K562 (cell line): Measurements from ENCODE around the gene QSOX2. TPM values are rescaled to one million over a fixed set of nuclear protein-coding genes. Genes with fewer than 3 reads are reported as not detected.

Experiments
- ATAC-seq: fragments of 200-7000 bp; cut with Tn5 transposase; 3 replicates; pipeline ENCODE4 v1.9.1; 2020; ENCODE audit warnings: moderate library complexity
- BruUV-seq: library from RNA; stranded (reverse); fragments of 400-500 nt; replicated peaks from 2 replicates; lab custom pipeline; 2021; lab: Mats Ljungman, UMichigan
- CTCF ChIA-PET: fragments of 300-600 bp; formaldehyde crosslinking; extraction: SDS; loops from one replicate; lab custom pipeline; 2021; ENCODE audit warnings: low intra/inter-chr PET ratio; lab: Yijun Ruan, JAX
- POLR2A ChIA-PET: fragments of 300-600, 350-650 bp; sonication (Branson Sonifier 250); formaldehyde crosslinking; extraction: SDS; loops from one replicate; lab custom pipeline; 2021; ENCODE audit warnings: antibody characterized with exemption, inconsistent platforms; lab: Yijun Ruan, JAX
- DNase-seq, 4 experiments: peaks; one replicate each; pipeline versions ENCODE4 v3.0.0 to v3.0.0-alpha.2; 2011 to 2018; ENCODE audit warnings: low spot score in 3 of 4, mixed read lengths in 3 of 4; ENCODE audit errors: extremely low read depth in 1 of 4
- FAIRE-seq: peaks from 2 replicates; lab custom pipeline; 2011; peaks lifted over from hg19 to GRCh38; lab: Jason Lieb, UNC
- H2AFZ ChIP-seq: 2 replicates; pipeline ENCODE4 v1.6.0; 2011; ENCODE audit warnings: low read depth, low read length, control low read depth, inconsistent platforms
- H3K27ac ChIP-seq: fragments of 200-600 bp; 3 replicates; pipeline ENCODE4 v1.8.0; 2011; ENCODE audit warnings: low read depth, mild to moderate bottlenecking, control low read depth, inconsistent platforms, low read length, moderate library complexity, mixed read lengths; ENCODE audit errors: extremely low read depth
- H3K27me3 ChIP-seq, 2 experiments: fragments of 300-600 bp in 1 of 2; 2 replicates in 1 of 2; 3 replicates in 1 of 2; pipeline versions ENCODE4 v1.6.0 to v1.8.0; 2011; ENCODE audit warnings: inconsistent platforms in 2 of 2, low read length in 2 of 2, mild to moderate bottlenecking in 1 of 2, mixed read lengths in 1 of 2, moderate library complexity in 1 of 2; ENCODE audit not compliant: control insufficient read depth in 2 of 2, insufficient read depth in 2 of 2
- H3K36me3 ChIP-seq: fragments of 300-600 bp; 3 replicates; pipeline ENCODE4 v1.8.0; 2011; ENCODE audit warnings: mild to moderate bottlenecking, low read length, inconsistent platforms; ENCODE audit not compliant: control insufficient read depth, insufficient read depth
- H3K4me1 ChIP-seq, 2 experiments: fragments of 200-600 bp in 1 of 2; replicated peaks in 1 of 2; 2 replicates in 1 of 2; 3 replicates in 1 of 2; pipeline versions ENCODE4 v1.5.1 to v1.8.0; 2011; ENCODE audit warnings: inconsistent platforms in 2 of 2, low read length in 2 of 2, mild to moderate bottlenecking in 1 of 2, mixed read lengths in 1 of 2, moderate library complexity in 1 of 2; ENCODE audit not compliant: control insufficient read depth in 2 of 2, insufficient read depth in 2 of 2
- H3K4me2 ChIP-seq: 2 replicates; pipeline ENCODE4 v1.6.1; 2011; ENCODE audit warnings: low read length, control low read depth, inconsistent platforms, mixed read lengths; ENCODE audit not compliant: insufficient read depth
- H3K4me3 ChIP-seq: fragments of 200-600 bp; sonication (generic), shearing (Covaris generic); 2 replicates; pipeline ENCODE4 v1.5.1; 2016; ENCODE audit warnings: control low read depth, inconsistent platforms
- H3K79me2 ChIP-seq: fragments of 200-600 bp; 3 replicates; pipeline ENCODE4 v1.8.0; 2011; ENCODE audit warnings: low read length, inconsistent platforms; ENCODE audit not compliant: control insufficient read depth, insufficient read depth
- H3K9ac ChIP-seq, 2 experiments: 2 replicates each; pipeline versions ENCODE4 v1.6.0 to v1.6.1; 2011; ENCODE audit warnings: low read depth in 2 of 2, low read length in 2 of 2, control low read depth in 1 of 2, inconsistent platforms in 1 of 2, mild to moderate bottlenecking in 1 of 2, mixed read lengths in 1 of 2; ENCODE audit not compliant: insufficient read depth in 1 of 2
- H3K9me1 ChIP-seq: one replicate; pipeline ENCODE4 v1.6.0; 2011; ENCODE audit warnings: inconsistent platforms, mild to moderate bottlenecking, low read length, moderate library complexity; ENCODE audit not compliant: control insufficient read depth, insufficient read depth
- H3K9me3 ChIP-seq: replicated peaks from 2 replicates; pipeline ENCODE4 v1.5.1; 2011; ENCODE audit warnings: low read depth, low read length, inconsistent platforms; ENCODE audit not compliant: control insufficient read depth, insufficient read depth
- H4K20me1 ChIP-seq: replicated peaks from 2 replicates; pipeline ENCODE4 v1.6.1; 2011; ENCODE audit warnings: low read length, inconsistent platforms, mixed read lengths; ENCODE audit not compliant: control insufficient read depth, insufficient read depth
- BMI1 ChIP-seq: fragments of 150-350 bp; IDR thresholded peaks from 2 replicates; pipeline ENCODE4 v1.6.1; 2014; ENCODE audit warnings: low read length
- BRCA1 ChIP-seq, 2 experiments: fragments of 450-650 bp in 1 of 2; sonication (generic) in 1 of 2; formaldehyde crosslinking in 1 of 2; IDR thresholded peaks; 2 replicates each; pipeline versions ENCODE4 v1.5.0 to v1.6.1; 2017 to 2020; ENCODE audit warnings: mild to moderate bottlenecking in 1 of 2, missing genetic modification reagents in 1 of 2
- DLX4 ChIP-seq: fragments of 250-450 bp; sonication (Bioruptor Pico); IDR thresholded peaks from 2 replicates; pipeline ENCODE4 v1.6.1; 2021; ENCODE audit warnings: mild to moderate bottlenecking
- EGR1 ChIP-seq: fragments of 450-650 bp; conservative IDR thresholded peaks from 2 replicates; pipeline ENCODE4 v1.6.1; 2017; ENCODE audit warnings: mild to moderate bottlenecking
- ELK1 ChIP-seq: sonication (generic); formaldehyde crosslinking; IDR thresholded peaks from 2 replicates; pipeline ENCODE4 v1.8.1; 2022; ENCODE audit warnings: missing genetic modification reagents
- HDAC2 ChIP-seq: fragments of 450-650 bp; IDR thresholded peaks from 2 replicates; pipeline ENCODE4 v1.6.1; 2016; ENCODE audit warnings: mild to moderate bottlenecking
- HDAC8 ChIP-seq: fragments of 450-650 bp; IDR thresholded peaks from 2 replicates; pipeline ENCODE4 v1.6.1; 2016; ENCODE audit warnings: mild to moderate bottlenecking, missing genetic modification characterization, moderate library complexity, missing compliant biosample characterization
- PTTG1 ChIP-seq: fragments of 450-650 bp; IDR thresholded peaks from 2 replicates; pipeline ENCODE4 v1.6.1; 2016; ENCODE audit warnings: low read depth, mild to moderate bottlenecking, missing genetic modification characterization, missing compliant biosample characterization
- U2AF2 ChIP-seq: fragments of 200-400 bp; formaldehyde crosslinking; optimal IDR thresholded peaks from 2 replicates; pipeline ENCODE3; 2017; ENCODE audit warnings: low read depth, mild to moderate bottlenecking, low read length
- ZNF232 ChIP-seq: sonication (generic); formaldehyde crosslinking; IDR thresholded peaks from 2 replicates; pipeline ENCODE4 v1.8.0; 2022; ENCODE audit warnings: mild to moderate bottlenecking, missing genetic modification reagents
- WGBS: fragments of 100-300 bp; shearing (Covaris generic); methylation state at CpG from one replicate; pipeline ENCODE4 v1.1.6; 2016; ENCODE audit warnings: low coverage, mixed read lengths; ENCODE audit not compliant: insufficient coverage; ENCODE audit errors: missing lambda C conversion rate; 5-methylcytosine and 5-hydroxymethylcytosine counted together
- in situ Hi-C: fragments of 300-500 bp; cut with MboI; formaldehyde crosslinking; loops from 4 replicates; pipeline ENCODE4 v1.15.0; 2018; ENCODE audit warnings: inconsistent platforms, mixed read lengths
- intact Hi-C: fragments of 100-400 bp; cut with micrococcal nuclease; formaldehyde crosslinking; loops from 2 replicates; pipeline ENCODE4 v1.14.2; 2022
- polyA plus RNA-seq, 8 experiments: library from polyadenylated mRNA; depleted of rRNA in 4 of 8; stranded (reverse) in 5 of 8; unstranded in 3 of 8; fragments of >200 nt; fragmentation: Nextera tagmentation in 2 of 8; fragmentation: Illumina TruSeq in 1 of 8; extraction: Ambion mirVana in 2 of 8; extraction: Trizol in 1 of 8; gene quantifications; 2 replicates each; pipeline versions ENCODE4 v1.2.1 to v1.2.3, GENCODE V29; 2011 to 2014; ENCODE audit warnings: inconsistent platforms in 1 of 8, missing spikeins in 1 of 8
- total RNA-seq, 7 experiments: library from RNA; depleted of rRNA in 6 of 7; stranded (reverse); fragments of >200 nt in 6 of 7; fragmentation: Illumina TruSeq in 2 of 7; extraction: Trizol in 2 of 7; gene quantifications; 2 replicates each; pipeline versions ENCODE4 v1.2.1 to v1.2.3, GENCODE V29; 2011 to 2021; ENCODE audit warnings: low replicate concordance in 1 of 7
- TF ChIP-seq, protein P1 (sequence below): fragments of 250-450 bp; sonication (Bioruptor Pico); IDR thresholded peaks from 2 replicates; pipeline ENCODE4 v1.5.0; 2020; ENCODE audit warnings: mild to moderate bottlenecking, borderline replicate concordance
- TF ChIP-seq, protein P2 (sequence below), 3 experiments: IDR thresholded peaks in 2 of 3; conservative IDR thresholded peaks in 1 of 3; 2 replicates each; pipeline ENCODE4 v1.5.1; 2011 to 2012; ENCODE audit warnings: low read length in 3 of 3, mild to moderate bottlenecking in 3 of 3, control low read depth in 2 of 3, improper control_type of control experiment in 1 of 3, inconsistent platforms in 1 of 3, low read depth in 1 of 3, mixed read lengths in 1 of 3, moderate library complexity in 1 of 3; ENCODE audit not compliant: insufficient read depth in 2 of 3
- TF ChIP-seq, protein P3 (sequence below): conservative IDR thresholded peaks from 2 replicates; pipeline ENCODE4 v1.6.1; 2011; ENCODE audit warnings: low read depth, mild to moderate bottlenecking, low read length; ENCODE audit not compliant: control insufficient read depth

The QSOX2 gene
- total and polyA plus RNA-seq, 9 of the 15 experiments (the other 6 are each of a cell fraction or from before 2014, with no cell fraction given) = 0.51 to 23.7 (median 12.7) TPM

GRCh38 chr9:136267261-136268111 lies 21.9 kb upstream of the QSOX2 start:
- POLR2A ChIA-PET = interaction anchor here (0.5 to 0.7 kb wide), 3 partner anchors 10 to 30 kb away, joined by 3 to 4 read pairs (median 3); no protein-coding TSS in a partner anchor
- Histone ChIP-seq H2AFZ (peak overlapping the region; percentile 92), H4K20me1 (no peaks in the 10 kb centered on the region), H3K4me3 (peak overlapping the region; percentile 37), H3K79me2 (no peaks in the 10 kb centered on the region), H3K9me1 (no peaks in the 10 kb centered on the region), H3K36me3 (no peaks in the 10 kb centered on the region), H3K9ac (peak overlapping the region; percentile 48 to 88; a peak in 3 of 4 replicates), H3K27ac (no peak overlapping the region), H3K27me3 (peaks cover 16 to 35% of the 10 kb centered on the region in 2 experiments), H3K4me1 (peaks cover 0 to 29% of the 10 kb centered on the region in 2 experiments; a peak in 3 of 5 replicates), H3K9me3 (no peaks in the 10 kb centered on the region), H3K4me2 (peak overlapping the region; percentile 71)
- in situ Hi-C loops = loop anchor here (5.0 kb wide), 1 partner anchor 95 kb away; no protein-coding TSS in a partner anchor
- DNase-seq (peak; percentile 88 to 100 (median 99)), FAIRE-seq (peak; percentile 88), ATAC-seq (peak; percentile 97)
- 18% methylated on average over 36 of the region's 60 CpGs for WGBS
- BruUV-seq = no TSS peak
- intact Hi-C loops = loop anchor here (1.0 to 5.0 kb wide), 2 partner anchors 97 to 125 kb away; no protein-coding TSS in a partner anchor
- CTCF ChIA-PET = interaction anchor here (0.6 to 1.1 kb wide), 4 partner anchors 98 to 134 kb away, joined by 3 read pairs; no protein-coding TSS in a partner anchor
- no peak for TF ChIP-seq U2AF2
- TF ChIP-seq HDAC8 (tag) = no peak
- TF ChIP-seq, protein P1, sequence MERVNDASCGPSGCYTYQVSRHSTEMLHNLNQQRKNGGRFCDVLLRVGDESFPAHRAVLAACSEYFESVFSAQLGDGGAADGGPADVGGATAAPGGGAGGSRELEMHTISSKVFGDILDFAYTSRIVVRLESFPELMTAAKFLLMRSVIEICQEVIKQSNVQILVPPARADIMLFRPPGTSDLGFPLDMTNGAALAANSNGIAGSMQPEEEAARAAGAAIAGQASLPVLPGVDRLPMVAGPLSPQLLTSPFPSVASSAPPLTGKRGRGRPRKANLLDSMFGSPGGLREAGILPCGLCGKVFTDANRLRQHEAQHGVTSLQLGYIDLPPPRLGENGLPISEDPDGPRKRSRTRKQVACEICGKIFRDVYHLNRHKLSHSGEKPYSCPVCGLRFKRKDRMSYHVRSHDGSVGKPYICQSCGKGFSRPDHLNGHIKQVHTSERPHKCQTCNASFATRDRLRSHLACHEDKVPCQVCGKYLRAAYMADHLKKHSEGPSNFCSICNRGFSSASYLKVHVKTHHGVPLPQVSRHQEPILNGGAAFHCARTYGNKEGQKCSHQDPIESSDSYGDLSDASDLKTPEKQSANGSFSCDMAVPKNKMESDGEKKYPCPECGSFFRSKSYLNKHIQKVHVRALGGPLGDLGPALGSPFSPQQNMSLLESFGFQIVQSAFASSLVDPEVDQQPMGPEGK (CRISPR knock-in tag) = no peak
- no peak for TF ChIP-seq PTTG1 (tag)
- TF ChIP-seq HDAC2 = peak; percentile 68
- TF ChIP-seq, protein P2, sequence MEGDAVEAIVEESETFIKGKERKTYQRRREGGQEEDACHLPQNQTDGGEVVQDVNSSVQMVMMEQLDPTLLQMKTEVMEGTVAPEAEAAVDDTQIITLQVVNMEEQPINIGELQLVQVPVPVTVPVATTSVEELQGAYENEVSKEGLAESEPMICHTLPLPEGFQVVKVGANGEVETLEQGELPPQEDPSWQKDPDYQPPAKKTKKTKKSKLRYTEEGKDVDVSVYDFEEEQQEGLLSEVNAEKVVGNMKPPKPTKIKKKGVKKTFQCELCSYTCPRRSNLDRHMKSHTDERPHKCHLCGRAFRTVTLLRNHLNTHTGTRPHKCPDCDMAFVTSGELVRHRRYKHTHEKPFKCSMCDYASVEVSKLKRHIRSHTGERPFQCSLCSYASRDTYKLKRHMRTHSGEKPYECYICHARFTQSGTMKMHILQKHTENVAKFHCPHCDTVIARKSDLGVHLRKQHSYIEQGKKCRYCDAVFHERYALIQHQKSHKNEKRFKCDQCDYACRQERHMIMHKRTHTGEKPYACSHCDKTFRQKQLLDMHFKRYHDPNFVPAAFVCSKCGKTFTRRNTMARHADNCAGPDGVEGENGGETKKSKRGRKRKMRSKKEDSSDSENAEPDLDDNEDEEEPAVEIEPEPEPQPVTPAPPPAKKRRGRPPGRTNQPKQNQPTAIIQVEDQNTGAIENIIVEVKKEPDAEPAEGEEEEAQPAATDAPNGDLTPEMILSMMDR (IDR thresholded peaks at IDR 0.05 in 2 of 3, conservative IDR thresholded peaks at IDR 0.05 in 1 of 3; ENCODE audit: insufficient read depth in 2 of 3, low read depth in 1 of 3, low read length in 3 of 3) = peak; percentile 44 to 76 (median 66)
- 0 out of 2 replicates have a peak, but pooled peaks have one; percentile 17 for TF ChIP-seq EGR1
- TF ChIP-seq ELK1 (CRISPR knock-in tag) = no peak
- TF ChIP-seq ZNF232 (CRISPR knock-in tag) = no peak
- TF ChIP-seq DLX4 (CRISPR knock-in tag) = no peak
- TF ChIP-seq, protein P3, sequence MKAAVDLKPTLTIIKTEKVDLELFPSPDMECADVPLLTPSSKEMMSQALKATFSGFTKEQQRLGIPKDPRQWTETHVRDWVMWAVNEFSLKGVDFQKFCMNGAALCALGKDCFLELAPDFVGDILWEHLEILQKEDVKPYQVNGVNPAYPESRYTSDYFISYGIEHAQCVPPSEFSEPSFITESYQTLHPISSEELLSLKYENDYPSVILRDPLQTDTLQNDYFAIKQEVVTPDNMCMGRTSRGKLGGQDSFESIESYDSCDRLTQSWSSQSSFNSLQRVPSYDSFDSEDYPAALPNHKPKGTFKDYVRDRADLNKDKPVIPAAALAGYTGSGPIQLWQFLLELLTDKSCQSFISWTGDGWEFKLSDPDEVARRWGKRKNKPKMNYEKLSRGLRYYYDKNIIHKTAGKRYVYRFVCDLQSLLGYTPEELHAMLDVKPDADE = no peak
- TF ChIP-seq BRCA1 (IDR thresholded peaks at IDR 0.05) = no peak
- no peak for TF ChIP-seq BRCA1 (CRISPR knock-in tag; IDR thresholded peaks at IDR 0.05)
- no peak for TF ChIP-seq BMI1
